A549 (cell line): ENCODE results near the gene FSD2. TPM values are rescaled to one million over a fixed set of nuclear protein-coding genes. Genes with fewer than 3 reads are reported as not detected.
A peak's percentile ranks its signal among the peaks of the same experiment; 100 is the strongest.

Experiments
- ATAC-seq, 2 experiments: fragments of 200-7000 bp in 1 of 2; fragments of >200 bp in 1 of 2; cut with Nextera tagmentation in 1 of 2; cut with Tn5 transposase in 1 of 2; 3 replicates each; pipeline versions ENCODE4 v1.8.0 to v1.9.1; 2018 to 2020; ENCODE audit warnings: mild to moderate bottlenecking in 1 of 2, moderate library complexity in 1 of 2
- CTCF ChIA-PET: fragments of 300-600 bp; sonication (Branson Sonifier 250); formaldehyde crosslinking; extraction: SDS; loops from one replicate; lab custom pipeline; 2021; ENCODE audit warnings: antibody characterized with exemption, inconsistent platforms; lab: Yijun Ruan, JAX
- POLR2A ChIA-PET: fragments of 350-600 bp; formaldehyde crosslinking; extraction: SDS; loops from one replicate; lab custom pipeline; 2021; ENCODE audit warnings: antibody characterized with exemption, inconsistent platforms; lab: Yijun Ruan, JAX
- DNase-seq, 2 experiments: peaks; one replicate each; pipeline versions ENCODE4 v3.0.0 to v3.0.0-alpha.2; 2011 to 2016; ENCODE audit warnings: low read depth in 1 of 2, low spot score in 1 of 2
- FAIRE-seq: peaks from 2 replicates; lab custom pipeline; 2011; peaks lifted over from hg19 to GRCh38; lab: Jason Lieb, UNC
- H3K27ac ChIP-seq, 2 experiments: fragments of >200 bp; sonication (Bioruptor Twin); formaldehyde crosslinking; 3 replicates each; pipeline ENCODE4 v1.5.1; 2016 to 2017
- H3K4me1 ChIP-seq: fragments of >200 bp; sonication (Bioruptor Twin); formaldehyde crosslinking; 3 replicates; pipeline ENCODE4 v1.6.1; 2016
- H3K4me2 ChIP-seq: fragments of >200 bp; sonication (Bioruptor Twin); formaldehyde crosslinking; 3 replicates; pipeline ENCODE4 v1.6.1; 2016
- H3K4me3 ChIP-seq: fragments of >200 bp; sonication (Bioruptor Twin); formaldehyde crosslinking; 3 replicates; pipeline ENCODE4 v1.5.1; 2016
- H3K9me3 ChIP-seq: fragments of >200 bp; sonication (Bioruptor Twin); formaldehyde crosslinking; 3 replicates; pipeline ENCODE4 v1.6.1; 2016
- ATOH8 ChIP-seq: fragments of 250-450 bp; sonication (Bioruptor Pico); IDR thresholded peaks from 2 replicates; pipeline ENCODE4 v1.5.0; 2020; ENCODE audit warnings: low read depth, mild to moderate bottlenecking, moderate library complexity
- CHD4 ChIP-seq: fragments of 200-600 bp; sonication (generic); IDR thresholded peaks from 2 replicates; pipeline ENCODE4 v1.6.1; 2016; ENCODE audit warnings: antibody characterized with exemption, mild to moderate bottlenecking, borderline replicate concordance
- EHMT2 ChIP-seq: fragments of 200-600 bp; sonication (generic); IDR thresholded peaks from 2 replicates; pipeline ENCODE4 v1.6.1; 2016; ENCODE audit warnings: antibody characterized with exemption, low read depth, mild to moderate bottlenecking, moderate library complexity
- ELK1 ChIP-seq: fragments of 150-350 bp; IDR thresholded peaks from 2 replicates; pipeline ENCODE4 v1.6.1; 2014; ENCODE audit warnings: low read depth, mild to moderate bottlenecking, low read length
- EP300 ChIP-seq, 2 experiments: fragments of >200 bp; sonication (Bioruptor Twin); formaldehyde crosslinking; IDR thresholded peaks; 2 replicates in 1 of 2; 3 replicates in 1 of 2; pipeline ENCODE4 v1.6.1; 2016 to 2017
- FOSL2 ChIP-seq, 2 experiments: fragments of 450-650 bp in 1 of 2; fragments of >200 bp in 1 of 2; sonication (Bioruptor Twin) in 1 of 2; formaldehyde crosslinking; IDR thresholded peaks; 2 replicates each; pipeline versions ENCODE4 v1.5.0 to v1.6.1; 2016 to 2020; ENCODE audit warnings: mild to moderate bottlenecking in 1 of 2, moderate library complexity in 1 of 2
- JUNB ChIP-seq: fragments of >200 bp; sonication (Bioruptor Twin); formaldehyde crosslinking; IDR thresholded peaks from 2 replicates; pipeline ENCODE4 v1.6.1; 2016
- KDM1A ChIP-seq: fragments of 200-600 bp; sonication (generic); IDR thresholded peaks from 2 replicates; pipeline ENCODE4 v1.6.1; 2016; ENCODE audit warnings: low read depth, mild to moderate bottlenecking
- MAFK ChIP-seq: fragments of 450-650 bp; IDR thresholded peaks from 2 replicates; pipeline ENCODE4 v1.6.1; 2014; ENCODE audit not compliant: partially characterized antibody
- PHF8 ChIP-seq: fragments of 200-600 bp; sonication (generic); IDR thresholded peaks from 2 replicates; pipeline ENCODE4 v1.6.1; 2016; ENCODE audit warnings: low read depth, mild to moderate bottlenecking, antibody characterized with exemption, moderate library complexity, borderline replicate concordance
- POLR2A ChIP-seq: IDR thresholded peaks from 2 replicates; pipeline ENCODE4 v1.6.1; 2012; ENCODE audit warnings: mild to moderate bottlenecking, low read length
- POLR2AphosphoS2 ChIP-seq: conservative IDR thresholded peaks from 2 replicates; pipeline ENCODE4 v1.6.1; 2012; ENCODE audit warnings: low read length, improper control_type of control experiment, inconsistent platforms
- RCOR1 ChIP-seq: fragments of 150-350 bp; IDR thresholded peaks from 2 replicates; pipeline ENCODE4 v1.6.1; 2014; ENCODE audit warnings: antibody characterized with exemption, low read length, low read depth
- RNF2 ChIP-seq: fragments of 200-600 bp; sonication (generic); IDR thresholded peaks from 2 replicates; pipeline ENCODE4 v1.6.1; 2016; ENCODE audit warnings: low read depth, mild to moderate bottlenecking, antibody characterized with exemption, moderate library complexity, borderline replicate concordance
- SREBF2 ChIP-seq: fragments of 450-650 bp; IDR thresholded peaks from 2 replicates; pipeline ENCODE4 v1.6.1; 2014; ENCODE audit warnings: mild to moderate bottlenecking, moderate library complexity
- TFCP2L1 ChIP-seq: fragments of 250-450 bp; sonication (Bioruptor Pico); IDR thresholded peaks from 2 replicates; pipeline ENCODE4 v1.5.0; 2021; ENCODE audit warnings: mild to moderate bottlenecking
- ZFP36 ChIP-seq: fragments of 450-650 bp; IDR thresholded peaks from 2 replicates; pipeline ENCODE4 v1.6.1; 2014; ENCODE audit warnings: borderline replicate concordance; ENCODE audit not compliant: partially characterized antibody
- ZSCAN20 ChIP-seq: fragments of 250-450 bp; sonication (Bioruptor Pico); IDR thresholded peaks from 2 replicates; pipeline ENCODE4 v1.8.0; 2022; ENCODE audit warnings: mild to moderate bottlenecking, moderate library complexity
- WGBS: methylation state at CpG from one replicate; pipeline ENCODE4 v1.1.6; 2017; ENCODE audit errors: missing lambda C conversion rate; 5-methylcytosine and 5-hydroxymethylcytosine counted together
- polyA plus RNA-seq, 4 experiments: library from polyadenylated mRNA; depleted of rRNA in 3 of 4; stranded (reverse); fragments of >200 nt; fragmentation: RNase III in 1 of 4; extraction: RNeasy Plus Mini Kit Qiagen cat#74134 plus additional on column Dnase treatment in 1 of 4; gene quantifications; 2 replicates in 3 of 4; 3 replicates in 1 of 4; pipeline ENCODE4 v1.2.3, GENCODE V29; 2011 to 2017
- TF ChIP-seq, protein P1 (sequence below): IDR thresholded peaks from 2 replicates; pipeline ENCODE4 v1.6.1; 2012
- TF ChIP-seq, protein P2 (sequence below): fragments of 250-450 bp; sonication (Bioruptor Pico); IDR thresholded peaks from 2 replicates; pipeline ENCODE4 v1.5.0; 2021; ENCODE audit warnings: mild to moderate bottlenecking, moderate library complexity, borderline replicate concordance
- TF ChIP-seq, protein P3 (sequence below): fragments of >200 bp; sonication (Bioruptor Twin); formaldehyde crosslinking; IDR thresholded peaks from 2 replicates; pipeline ENCODE4 v1.6.1; 2016

FSD2 gene
- polyA plus RNA-seq, 2 of the 4 experiments (the other 2 are of a cell fraction), result not detected

GRCh38 chr15:82829234-82829633 lies 23.4 kb upstream of the FSD2 start:
- H3K27ac ChIP-seq, result no peak overlapping the region
- H3K4me2 ChIP-seq, result no peak overlapping the region
- DNase-seq (no peak), ATAC-seq (no peak), FAIRE-seq (no peak)
- no peak overlapping the region for H3K4me3 ChIP-seq
- POLR2A ChIA-PET, result no interaction called here
- TF ChIP-seq JUNB (no peak), POLR2A (no peak), ZFP36 (no peak), MAFK (no peak), RCOR1 (no peak), ELK1 (no peak), PHF8 (no peak), ZSCAN20 (no peak), KDM1A (no peak), RNF2 (no peak)
- TF ChIP-seq, protein P1, sequence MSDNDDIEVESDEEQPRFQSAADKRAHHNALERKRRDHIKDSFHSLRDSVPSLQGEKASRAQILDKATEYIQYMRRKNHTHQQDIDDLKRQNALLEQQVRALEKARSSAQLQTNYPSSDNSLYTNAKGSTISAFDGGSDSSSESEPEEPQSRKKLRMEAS, result no peak
- TF ChIP-seq, protein P2, sequence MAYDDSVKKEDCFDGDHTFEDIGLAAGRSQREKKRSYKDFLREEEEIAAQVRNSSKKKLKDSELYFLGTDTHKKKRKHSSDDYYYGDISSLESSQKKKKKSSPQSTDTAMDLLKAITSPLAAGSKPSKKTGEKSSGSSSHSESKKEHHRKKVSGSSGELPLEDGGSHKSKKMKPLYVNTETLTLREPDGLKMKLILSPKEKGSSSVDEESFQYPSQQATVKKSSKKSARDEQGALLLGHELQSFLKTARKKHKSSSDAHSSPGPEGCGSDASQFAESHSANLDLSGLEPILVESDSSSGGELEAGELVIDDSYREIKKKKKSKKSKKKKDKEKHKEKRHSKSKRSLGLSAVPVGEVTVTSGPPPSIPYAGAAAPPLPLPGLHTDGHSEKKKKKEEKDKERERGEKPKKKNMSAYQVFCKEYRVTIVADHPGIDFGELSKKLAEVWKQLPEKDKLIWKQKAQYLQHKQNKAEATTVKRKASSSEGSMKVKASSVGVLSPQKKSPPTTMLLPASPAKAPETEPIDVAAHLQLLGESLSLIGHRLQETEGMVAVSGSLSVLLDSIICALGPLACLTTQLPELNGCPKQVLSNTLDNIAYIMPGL, result no peak
- no peaks in the 10 kb centered on the region for H3K9me3 ChIP-seq
- peaks cover 27% of the 10 kb centered on the region for H3K4me1 ChIP-seq
- CTCF ChIA-PET, result interaction anchor here (0.6 to 0.9 kb wide), 2 partner anchors 20 to 26 kb away, joined by 3 to 4 read pairs; no protein-coding TSS in a partner anchor
- WGBS, result 94% methylated on average over 4 of the region's 4 CpGs

- TF ChIP-seq FOSL2 (IDR thresholded peaks at IDR 0.05), result no peak
- no peak for TF ChIP-seq FOSL2 (CRISPR knock-in tag; IDR thresholded peaks at IDR 0.05)
- TF ChIP-seq EHMT2, result no peak
- no peak for TF ChIP-seq TFCP2L1
- TF ChIP-seq, protein P3, sequence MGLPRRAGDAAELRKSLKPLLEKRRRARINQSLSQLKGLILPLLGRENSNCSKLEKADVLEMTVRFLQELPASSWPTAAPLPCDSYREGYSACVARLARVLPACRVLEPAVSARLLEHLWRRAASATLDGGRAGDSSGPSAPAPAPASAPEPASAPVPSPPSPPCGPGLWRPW, result no peak
- TF ChIP-seq ATOH8 (CRISPR knock-in tag), result no peak
- TF ChIP-seq POLR2AphosphoS2, result no peak
- no peak for TF ChIP-seq RNF2
- TF ChIP-seq EP300 (IDR thresholded peaks at IDR 0.05), result no peak
- no peak for TF ChIP-seq SREBF2
- no peak for TF ChIP-seq CHD4
- no peak for TF ChIP-seq ZFP36
- ATAC-seq, result peak in 1 of 2 experiments; percentile 31; a peak in 1 of 6 replicates
- H3K9me3 ChIP-seq, result no peaks in the 10 kb centered on the region
- WGBS, result 53% methylated on average over 1 of the region's 1 CpG
- CTCF ChIA-PET, result interaction anchor here (0.5 to 1.4 kb wide), 2 partner anchors 172 to 1716 kb away, joined by 3 read pairs; no protein-coding TSS in a partner anchor
- POLR2A ChIA-PET, result interaction anchor here (0.7 kb wide), 1 partner anchor 297 kb away, joined by 3 read pairs; no protein-coding TSS in a partner anchor
- 0 out of 3 replicates have a peak overlapping the region, but pooled peaks have one; percentile 3 for H3K4me2 ChIP-seq
- H3K27ac ChIP-seq, result no peak overlapping the region
- no peak for DNase-seq
- H3K4me3 ChIP-seq, result no peak overlapping the region
- FAIRE-seq, result no peak
- peaks cover 25% of the 10 kb centered on the region for H3K4me1 ChIP-seq
These were observed 22.2 kb upstream of the FSD2 start for GRCh38 chr15:82828075-82828474.
